H1 (cell line): ENCODE data around the gene PFDN1. TPM values are rescaled to one million over a fixed set of nuclear protein-coding genes. Genes with fewer than 3 reads are reported as not detected.

ENCODE experiments used
- CTCF ChIA-PET: fragments of 300-600 bp; sonication (Branson Sonifier 250); formaldehyde crosslinking; loops from one replicate; lab custom pipeline; 2021; ENCODE audit not compliant: partially characterized antibody; lab: Charles Lee
- POLR2A ChIA-PET: fragments of 300-600 bp; sonication (Branson Sonifier 250); formaldehyde crosslinking; loops from one replicate; lab custom pipeline; 2021; ENCODE audit warnings: inconsistent platforms; ENCODE audit not compliant: partially characterized antibody; lab: Charles Lee
- DNase-seq, 2 experiments: peaks; one replicate each; pipeline versions ENCODE4 v3.0.0 to v3.0.0-alpha.2; 2010 to 2022; ENCODE audit warnings: low spot score in 2 of 2, low read depth in 1 of 2, mixed read lengths in 1 of 2
- FAIRE-seq: peaks from 2 replicates; lab custom pipeline; 2011; peaks lifted over from hg19 to GRCh38; lab: Jason Lieb, UNC
- H2AFZ ChIP-seq: 2 replicates; pipeline ENCODE4 v1.8.1; 2012; ENCODE audit warnings: low read length, inconsistent platforms
- H2AK5ac ChIP-seq: 2 replicates; pipeline ENCODE4 v1.6.1; 2013; ENCODE audit warnings: low read depth, low read length
- H2BK120ac ChIP-seq: replicated peaks from 2 replicates; pipeline ENCODE3; 2013; ENCODE audit warnings: low read depth, low read length, inconsistent platforms
- H2BK12ac ChIP-seq: 2 replicates; pipeline ENCODE4 v1.6.1; 2013; ENCODE audit warnings: low read depth, low read length
- H2BK15ac ChIP-seq: 2 replicates; pipeline ENCODE4 v1.6.1; 2013; ENCODE audit warnings: low read length
- H2BK20ac ChIP-seq: 2 replicates; pipeline ENCODE4 v1.6.1; 2013; ENCODE audit warnings: low read length
- H2BK5ac ChIP-seq: 2 replicates; pipeline ENCODE4 v1.6.1; 2013; ENCODE audit warnings: low read depth, low read length
- H3K14ac ChIP-seq: 2 replicates; pipeline ENCODE4 v1.6.1; 2013; ENCODE audit warnings: inconsistent platforms; ENCODE audit not compliant: insufficient read length
- H3K18ac ChIP-seq: 2 replicates; pipeline ENCODE4 v1.6.1; 2013; ENCODE audit warnings: low read length; ENCODE audit errors: extremely low read depth
- H3K23ac ChIP-seq: 2 replicates; pipeline ENCODE4 v1.6.1; 2013; ENCODE audit warnings: inconsistent platforms; ENCODE audit not compliant: insufficient read length
- H3K23me2 ChIP-seq: 2 replicates; pipeline ENCODE4 v1.6.1; 2013; ENCODE audit warnings: low read depth, low read length
- H3K27ac ChIP-seq: 2 replicates; pipeline ENCODE4 v1.6.1; 2011; ENCODE audit warnings: low read depth, low read length, inconsistent platforms
- H3K27me3 ChIP-seq, 4 experiments: replicated peaks in 1 of 4; 1 replicate in 1 of 4; 2 replicates in 3 of 4; pipeline versions ENCODE4 v1.6.1 to v1.8.1; 2011 to 2013; ENCODE audit warnings: low read length in 3 of 4, mild to moderate bottlenecking in 3 of 4, inconsistent platforms in 2 of 4, mixed read lengths in 2 of 4, moderate library complexity in 1 of 4; ENCODE audit not compliant: control insufficient read depth in 3 of 4, insufficient read depth in 3 of 4; ENCODE audit errors: extremely low read depth in 1 of 4
- H3K36me3 ChIP-seq, 4 experiments: 2 replicates each; pipeline versions ENCODE4 v1.6.1 to v1.8.1; 2011 to 2013; ENCODE audit warnings: mild to moderate bottlenecking in 4 of 4, low read length in 3 of 4, moderate library complexity in 2 of 4, control low read depth in 1 of 4, inconsistent platforms in 1 of 4; ENCODE audit not compliant: insufficient read depth in 4 of 4, control insufficient read depth in 2 of 4
- H3K4ac ChIP-seq: replicated peaks from 2 replicates; pipeline ENCODE3; 2013; ENCODE audit warnings: low read length, low read depth, mixed read lengths, inconsistent platforms; ENCODE audit not compliant: insufficient read length
- H3K4me1 ChIP-seq, 4 experiments: replicated peaks in 1 of 4; 1 replicate in 1 of 4; 2 replicates in 3 of 4; pipeline versions ENCODE4 v1.6.1 to v1.8.1; 2011 to 2013; ENCODE audit warnings: low read length in 3 of 4, inconsistent platforms in 2 of 4, mixed read lengths in 1 of 4; ENCODE audit not compliant: insufficient read depth in 4 of 4, control insufficient read depth in 3 of 4
- H3K4me2 ChIP-seq, 2 experiments: 2 replicates each; pipeline versions ENCODE4 v1.6.1 to v1.8.1; 2011 to 2013; ENCODE audit warnings: low read depth in 2 of 2, low read length in 2 of 2, control low read depth in 1 of 2, inconsistent platforms in 1 of 2, mild to moderate bottlenecking in 1 of 2; ENCODE audit not compliant: insufficient read depth in 1 of 2
- H3K4me3 ChIP-seq, 4 experiments: fragments of 200-600, 300-600 bp in 1 of 4; sonication (generic), shearing (Covaris generic), sonication (Bioruptor Twin) in 1 of 4; 2 replicates each; pipeline versions ENCODE4 v1.5.1 to v1.8.1; 2011 to 2016; ENCODE audit warnings: low read length in 4 of 4, low read depth in 3 of 4, control low read depth in 2 of 4, inconsistent platforms in 2 of 4, mild to moderate bottlenecking in 2 of 4, mixed read lengths in 1 of 4, moderate library complexity in 1 of 4; ENCODE audit not compliant: insufficient read depth in 2 of 4; ENCODE audit errors: extremely low read depth in 1 of 4
- H3K56ac ChIP-seq: replicated peaks from 2 replicates; pipeline ENCODE3; 2013; ENCODE audit warnings: low read depth, mild to moderate bottlenecking, mixed read lengths, low read length, inconsistent platforms; ENCODE audit not compliant: insufficient read length
- H3K79me1 ChIP-seq: 2 replicates; pipeline ENCODE4 v1.6.1; 2013; ENCODE audit warnings: low read depth, low read length, control low read depth
- H3K79me2 ChIP-seq, 2 experiments: 2 replicates each; pipeline versions ENCODE4 v1.6.1 to v1.8.1; 2012 to 2013; ENCODE audit warnings: low read length in 2 of 2, mild to moderate bottlenecking in 2 of 2, inconsistent platforms in 1 of 2; ENCODE audit not compliant: insufficient read depth in 2 of 2, control insufficient read depth in 1 of 2
- H3K9ac ChIP-seq, 4 experiments: replicated peaks in 1 of 4; 1 replicate in 1 of 4; 2 replicates in 3 of 4; pipeline versions ENCODE4 v1.6.1 to v1.8.1; 2011 to 2013; ENCODE audit warnings: low read depth in 3 of 4, low read length in 3 of 4, control low read depth in 2 of 4, mild to moderate bottlenecking in 2 of 4, moderate library complexity in 2 of 4, inconsistent platforms in 1 of 4; ENCODE audit errors: extremely low read depth in 1 of 4
- H3K9me3 ChIP-seq, 2 experiments: 2 replicates each; pipeline versions ENCODE4 v1.6.1 to v1.8.1; 2012 to 2013; ENCODE audit warnings: mild to moderate bottlenecking in 2 of 2, moderate library complexity in 2 of 2, control low read depth in 1 of 2, inconsistent platforms in 1 of 2, low read depth in 1 of 2, low read length in 1 of 2, mixed read lengths in 1 of 2; ENCODE audit not compliant: insufficient read depth in 2 of 2
- H4K20me1 ChIP-seq, 2 experiments: replicated peaks in 1 of 2; 2 replicates each; pipeline versions ENCODE3 to v1.8.1; 2011 to 2013; ENCODE audit warnings: inconsistent platforms in 2 of 2, low read length in 2 of 2, mild to moderate bottlenecking in 1 of 2; ENCODE audit not compliant: insufficient read depth in 2 of 2, control insufficient read depth in 1 of 2
- H4K5ac ChIP-seq: 2 replicates; pipeline ENCODE4 v1.6.1; 2013; ENCODE audit warnings: low read length, low read depth, mixed read lengths, inconsistent platforms; ENCODE audit not compliant: insufficient read length
- H4K8ac ChIP-seq: 2 replicates; pipeline ENCODE4 v1.8.0; 2013; ENCODE audit warnings: mild to moderate bottlenecking, moderate library complexity, low read length, inconsistent platforms; ENCODE audit not compliant: insufficient read depth; ENCODE audit errors: extremely low read depth
- H4K91ac ChIP-seq: replicated peaks from 2 replicates; pipeline ENCODE3; 2013; ENCODE audit warnings: low read length, mixed read lengths, inconsistent platforms; ENCODE audit not compliant: insufficient read length
- CREB1 ChIP-seq: IDR thresholded peaks from 2 replicates; pipeline ENCODE4 v1.6.1; 2012; ENCODE audit warnings: inconsistent platforms
- EGR1 ChIP-seq: IDR thresholded peaks from 2 replicates; pipeline ENCODE4 v1.6.1; 2011; ENCODE audit warnings: low read depth, low read length, borderline replicate concordance
- HDAC6 ChIP-seq: IDR thresholded peaks from one replicate; pipeline ENCODE4 v1.7.1; 2012; ENCODE audit warnings: low read depth, mild to moderate bottlenecking, inconsistent platforms, low read length, moderate library complexity
- MAFK ChIP-seq: IDR thresholded peaks from 2 replicates; pipeline ENCODE4 v1.6.1; 2012; ENCODE audit warnings: low read depth, mild to moderate bottlenecking, improper control_type of control experiment, low read length
- MAX ChIP-seq: IDR thresholded peaks from 2 replicates; pipeline ENCODE4 v1.6.1; 2012; ENCODE audit warnings: inconsistent platforms
- NANOG ChIP-seq: IDR thresholded peaks from 2 replicates; pipeline ENCODE4 v1.6.1; 2011; ENCODE audit warnings: low read length, low read depth, mild to moderate bottlenecking, inconsistent platforms; ENCODE audit not compliant: insufficient read depth, poor library complexity, severe bottlenecking
- PHF8 ChIP-seq: fragments of 200-600 bp; sonication (generic); conservative IDR thresholded peaks from 2 replicates; pipeline ENCODE4 v1.7.1; 2012; ENCODE audit warnings: low read depth, mild to moderate bottlenecking, inconsistent platforms, low read length, moderate library complexity
- POLR2A ChIP-seq, 2 experiments: IDR thresholded peaks; 1 replicate in 1 of 2; 2 replicates in 1 of 2; pipeline ENCODE4 v1.6.1; 2011; ENCODE audit warnings: low read depth in 2 of 2, low read length in 2 of 2, mild to moderate bottlenecking in 2 of 2; ENCODE audit errors: control extremely low read depth in 1 of 2
- RAD21 ChIP-seq, 2 experiments: IDR thresholded peaks in 1 of 2; conservative IDR thresholded peaks in 1 of 2; 2 replicates each; pipeline ENCODE4 v1.6.1; 2011; ENCODE audit warnings: low read depth in 2 of 2, low read length in 2 of 2, improper control_type of control experiment in 1 of 2, inconsistent platforms in 1 of 2, mild to moderate bottlenecking in 1 of 2, moderate library complexity in 1 of 2
- RFX5 ChIP-seq: IDR thresholded peaks from 2 replicates; pipeline ENCODE4 v1.6.1; 2011; ENCODE audit warnings: low read depth, low read length, improper control_type of control experiment, borderline replicate concordance
- RXRA ChIP-seq: IDR thresholded peaks from 2 replicates; pipeline ENCODE4 v1.6.1; 2011; ENCODE audit warnings: low read depth, mild to moderate bottlenecking, low read length, moderate library complexity; ENCODE audit not compliant: insufficient read depth
- SIN3A ChIP-seq, 2 experiments: IDR thresholded peaks in 1 of 2; conservative IDR thresholded peaks in 1 of 2; 2 replicates each; pipeline ENCODE4 v1.6.1; 2011 to 2012; ENCODE audit warnings: low read length in 2 of 2, improper control_type of control experiment in 1 of 2, low read depth in 1 of 2, mild to moderate bottlenecking in 1 of 2
- SIX5 ChIP-seq: IDR thresholded peaks from 2 replicates; pipeline ENCODE4 v1.6.1; 2011; ENCODE audit warnings: mild to moderate bottlenecking, low read depth, low read length
- SP1 ChIP-seq: IDR thresholded peaks from 2 replicates; pipeline ENCODE4 v1.6.1; 2011; ENCODE audit warnings: low read depth, low read length
- SP2 ChIP-seq: IDR thresholded peaks from 2 replicates; pipeline ENCODE4 v1.6.1; 2012; ENCODE audit warnings: mild to moderate bottlenecking, low read length, inconsistent platforms
- SP4 ChIP-seq: IDR thresholded peaks from 2 replicates; pipeline ENCODE4 v1.6.1; 2012; ENCODE audit warnings: low read length, inconsistent platforms
- WGBS, 2 experiments: shearing (Covaris generic) in 1 of 2; methylation state at CpG; one replicate each; pipeline versions ENCODE4 v1.1.6 to v1.1.7; 2013 to 2015; ENCODE audit warnings: low lambda C conversion rate in 2 of 2, mixed read lengths in 2 of 2, inconsistent platforms in 1 of 2, low coverage in 1 of 2, missing lambda C conversion rate in 1 of 2; ENCODE audit not compliant: insufficient replicate concordance in 2 of 2, insufficient coverage in 1 of 2, insufficient read length in 1 of 2; ENCODE audit errors: extremely low coverage in 1 of 2, missing lambda C conversion rate in 1 of 2; 5-methylcytosine and 5-hydroxymethylcytosine counted together
- polyA plus RNA-seq, 7 experiments: library from polyadenylated mRNA; depleted of rRNA in 3 of 7; stranded (reverse) in 5 of 7; unstranded in 2 of 7; fragments of >200 nt in 5 of 7; fragments of 200-250 nt in 2 of 7; gene quantifications; 1 replicate in 5 of 7; 2 replicates in 1 of 7; 4 replicates in 1 of 7; pipeline versions ENCODE4 v1.2.1 to v1.2.3, GENCODE V29; 2011 to 2013; ENCODE audit warnings: missing spikeins in 2 of 7, mixed read lengths in 2 of 7
- total RNA-seq: library from RNA; stranded (reverse); fragmentation: NEBNext Ultra II Directional; extraction: Animal tissue kit (Norgen Biotek cat#: 25700); gene quantifications from 2 replicates; pipeline ENCODE4 v1.2.1, GENCODE V29; 2021

The PFDN1 gene
- total and polyA plus RNA-seq, 2 of the 8 experiments (the other 6 are each of a cell fraction or from before 2014, with no cell fraction given) = 53.0 to 89.6 TPM

GRCh38 chr5:140202610-140203009 lies 100.3 kb downstream of the PFDN1 start:
- CTCF ChIA-PET = no interaction called here
- no peak overlapping the region for H2BK5ac ChIP-seq
- no peak overlapping the region for H2BK120ac ChIP-seq
- 93% methylated on average over 2 of the region's 2 CpGs; no CpG with 5 or more reads in 1 of the 2 experiments for WGBS, 2 experiments
- H3K4ac ChIP-seq = no peak overlapping the region
- no peak overlapping the region for H3K14ac ChIP-seq
- no peaks in the 10 kb centered on the region for H3K79me2 ChIP-seq
- H2AFZ ChIP-seq = no peak overlapping the region
- H3K27me3 ChIP-seq = no peaks in the 10 kb centered on the region
- no peak overlapping the region for H2BK15ac ChIP-seq
- H3K4me2 ChIP-seq = no peak overlapping the region
- no peak overlapping the region for H3K18ac ChIP-seq
- H3K9ac ChIP-seq = no peak overlapping the region
- H3K4me1 ChIP-seq = peaks cover 0 to 5% (median 4%) of the 10 kb centered on the region in 4 experiments; a peak in 5 of 7 replicates
- H2BK20ac ChIP-seq = no peak overlapping the region
- H3K9me3 ChIP-seq = no peaks in the 10 kb centered on the region
- H3K36me3 ChIP-seq = no peaks in the 10 kb centered on the region
- H3K79me1 ChIP-seq = no peaks in the 10 kb centered on the region
- FAIRE-seq = no peak
- H2AK5ac ChIP-seq = no peak overlapping the region
- no peak overlapping the region for H4K5ac ChIP-seq
- no peak overlapping the region for H4K91ac ChIP-seq
- H3K23ac ChIP-seq = no peak overlapping the region
- no peaks in the 10 kb centered on the region; the same call in 1 of the 2 replicates for H3K23me2 ChIP-seq
- no peak overlapping the region for H3K4me3 ChIP-seq
- H4K8ac ChIP-seq = no peak overlapping the region
- no peak overlapping the region for H3K27ac ChIP-seq
- POLR2A ChIA-PET = no interaction called here
- no peaks in the 10 kb centered on the region for H4K20me1 ChIP-seq
- H3K56ac ChIP-seq = no peak overlapping the region
- no peak overlapping the region for H2BK12ac ChIP-seq
- no peak for DNase-seq
- TF ChIP-seq RFX5 (no peak), POLR2A (IDR thresholded peaks at IDR 0.05; ENCODE audit: control extremely low read depth in 1 of 2, low read depth in 2 of 2, low read length in 2 of 2) (no peak), MAX (no peak), PHF8 (no peak), SP1 (no peak), SIN3A (conservative IDR thresholded peaks at IDR 0.05 in 1 of 2, IDR thresholded peaks at IDR 0.05 in 1 of 2; ENCODE audit: low read depth in 1 of 2, low read length in 2 of 2) (no peak), SP2 (no peak), RXRA (no peak), RAD21 (IDR thresholded peaks at IDR 0.05 in 1 of 2, conservative IDR thresholded peaks at IDR 0.05 in 1 of 2; ENCODE audit: low read depth in 2 of 2, low read length in 2 of 2) (no peak), EGR1 (no peak), NANOG (no peak), MAFK (no peak), SP4 (no peak), HDAC6 (no peak), SIX5 (no peak), CREB1 (no peak)
